H1 (cell line): ENCODE data around the gene KLHL5. TPM values are rescaled to one million over a fixed set of nuclear protein-coding genes. Genes with fewer than 3 reads are reported as not detected.

Source experiments
- CTCF ChIA-PET: fragments of 300-600 bp; sonication (Branson Sonifier 250); formaldehyde crosslinking; loops from one replicate; lab custom pipeline; 2021; ENCODE audit not compliant: partially characterized antibody; lab: Charles Lee
- POLR2A ChIA-PET: fragments of 300-600 bp; sonication (Branson Sonifier 250); formaldehyde crosslinking; loops from one replicate; lab custom pipeline; 2021; ENCODE audit warnings: inconsistent platforms; ENCODE audit not compliant: partially characterized antibody; lab: Charles Lee
- DNase-seq, 2 experiments: peaks; one replicate each; pipeline versions ENCODE4 v3.0.0 to v3.0.0-alpha.2; 2010 to 2022; ENCODE audit warnings: low spot score in 2 of 2, low read depth in 1 of 2, mixed read lengths in 1 of 2
- FAIRE-seq: peaks from 2 replicates; lab custom pipeline; 2011; peaks lifted over from hg19 to GRCh38; lab: Jason Lieb, UNC
- H2AFZ ChIP-seq: 2 replicates; pipeline ENCODE4 v1.8.1; 2012; ENCODE audit warnings: low read length, inconsistent platforms
- H2AK5ac ChIP-seq: 2 replicates; pipeline ENCODE4 v1.6.1; 2013; ENCODE audit warnings: low read depth, low read length
- H2BK120ac ChIP-seq: replicated peaks from 2 replicates; pipeline ENCODE3; 2013; ENCODE audit warnings: low read depth, low read length, inconsistent platforms
- H2BK12ac ChIP-seq: 2 replicates; pipeline ENCODE4 v1.6.1; 2013; ENCODE audit warnings: low read depth, low read length
- H2BK15ac ChIP-seq: 2 replicates; pipeline ENCODE4 v1.6.1; 2013; ENCODE audit warnings: low read length
- H2BK20ac ChIP-seq: 2 replicates; pipeline ENCODE4 v1.6.1; 2013; ENCODE audit warnings: low read length
- H2BK5ac ChIP-seq: 2 replicates; pipeline ENCODE4 v1.6.1; 2013; ENCODE audit warnings: low read depth, low read length
- H3K14ac ChIP-seq: 2 replicates; pipeline ENCODE4 v1.6.1; 2013; ENCODE audit warnings: inconsistent platforms; ENCODE audit not compliant: insufficient read length
- H3K18ac ChIP-seq: 2 replicates; pipeline ENCODE4 v1.6.1; 2013; ENCODE audit warnings: low read length; ENCODE audit errors: extremely low read depth
- H3K23ac ChIP-seq: 2 replicates; pipeline ENCODE4 v1.6.1; 2013; ENCODE audit warnings: inconsistent platforms; ENCODE audit not compliant: insufficient read length
- H3K23me2 ChIP-seq: 2 replicates; pipeline ENCODE4 v1.6.1; 2013; ENCODE audit warnings: low read depth, low read length
- H3K27ac ChIP-seq: 2 replicates; pipeline ENCODE4 v1.6.1; 2011; ENCODE audit warnings: low read depth, low read length, inconsistent platforms
- H3K27me3 ChIP-seq, 4 experiments: replicated peaks in 1 of 4; 1 replicate in 1 of 4; 2 replicates in 3 of 4; pipeline versions ENCODE4 v1.6.1 to v1.8.1; 2011 to 2013; ENCODE audit warnings: low read length in 3 of 4, mild to moderate bottlenecking in 3 of 4, inconsistent platforms in 2 of 4, mixed read lengths in 2 of 4, moderate library complexity in 1 of 4; ENCODE audit not compliant: control insufficient read depth in 3 of 4, insufficient read depth in 3 of 4; ENCODE audit errors: extremely low read depth in 1 of 4
- H3K36me3 ChIP-seq, 4 experiments: 2 replicates each; pipeline versions ENCODE4 v1.6.1 to v1.8.1; 2011 to 2013; ENCODE audit warnings: mild to moderate bottlenecking in 4 of 4, low read length in 3 of 4, moderate library complexity in 2 of 4, control low read depth in 1 of 4, inconsistent platforms in 1 of 4; ENCODE audit not compliant: insufficient read depth in 4 of 4, control insufficient read depth in 2 of 4
- H3K4ac ChIP-seq: replicated peaks from 2 replicates; pipeline ENCODE3; 2013; ENCODE audit warnings: low read length, low read depth, mixed read lengths, inconsistent platforms; ENCODE audit not compliant: insufficient read length
- H3K4me1 ChIP-seq, 4 experiments: replicated peaks in 1 of 4; 1 replicate in 1 of 4; 2 replicates in 3 of 4; pipeline versions ENCODE4 v1.6.1 to v1.8.1; 2011 to 2013; ENCODE audit warnings: low read length in 3 of 4, inconsistent platforms in 2 of 4, mixed read lengths in 1 of 4; ENCODE audit not compliant: insufficient read depth in 4 of 4, control insufficient read depth in 3 of 4
- H3K4me2 ChIP-seq, 2 experiments: 2 replicates each; pipeline versions ENCODE4 v1.6.1 to v1.8.1; 2011 to 2013; ENCODE audit warnings: low read depth in 2 of 2, low read length in 2 of 2, control low read depth in 1 of 2, inconsistent platforms in 1 of 2, mild to moderate bottlenecking in 1 of 2; ENCODE audit not compliant: insufficient read depth in 1 of 2
- H3K4me3 ChIP-seq, 4 experiments: fragments of 200-600, 300-600 bp in 1 of 4; sonication (generic), shearing (Covaris generic), sonication (Bioruptor Twin) in 1 of 4; 2 replicates each; pipeline versions ENCODE4 v1.5.1 to v1.8.1; 2011 to 2016; ENCODE audit warnings: low read length in 4 of 4, low read depth in 3 of 4, control low read depth in 2 of 4, inconsistent platforms in 2 of 4, mild to moderate bottlenecking in 2 of 4, mixed read lengths in 1 of 4, moderate library complexity in 1 of 4; ENCODE audit not compliant: insufficient read depth in 2 of 4; ENCODE audit errors: extremely low read depth in 1 of 4
- H3K56ac ChIP-seq: replicated peaks from 2 replicates; pipeline ENCODE3; 2013; ENCODE audit warnings: low read depth, mild to moderate bottlenecking, mixed read lengths, low read length, inconsistent platforms; ENCODE audit not compliant: insufficient read length
- H3K79me1 ChIP-seq: 2 replicates; pipeline ENCODE4 v1.6.1; 2013; ENCODE audit warnings: low read depth, low read length, control low read depth
- H3K79me2 ChIP-seq, 2 experiments: 2 replicates each; pipeline versions ENCODE4 v1.6.1 to v1.8.1; 2012 to 2013; ENCODE audit warnings: low read length in 2 of 2, mild to moderate bottlenecking in 2 of 2, inconsistent platforms in 1 of 2; ENCODE audit not compliant: insufficient read depth in 2 of 2, control insufficient read depth in 1 of 2
- H3K9ac ChIP-seq, 4 experiments: replicated peaks in 1 of 4; 1 replicate in 1 of 4; 2 replicates in 3 of 4; pipeline versions ENCODE4 v1.6.1 to v1.8.1; 2011 to 2013; ENCODE audit warnings: low read depth in 3 of 4, low read length in 3 of 4, control low read depth in 2 of 4, mild to moderate bottlenecking in 2 of 4, moderate library complexity in 2 of 4, inconsistent platforms in 1 of 4; ENCODE audit errors: extremely low read depth in 1 of 4
- H3K9me3 ChIP-seq, 2 experiments: 2 replicates each; pipeline versions ENCODE4 v1.6.1 to v1.8.1; 2012 to 2013; ENCODE audit warnings: mild to moderate bottlenecking in 2 of 2, moderate library complexity in 2 of 2, control low read depth in 1 of 2, inconsistent platforms in 1 of 2, low read depth in 1 of 2, low read length in 1 of 2, mixed read lengths in 1 of 2; ENCODE audit not compliant: insufficient read depth in 2 of 2
- H4K20me1 ChIP-seq, 2 experiments: replicated peaks in 1 of 2; 2 replicates each; pipeline versions ENCODE3 to v1.8.1; 2011 to 2013; ENCODE audit warnings: inconsistent platforms in 2 of 2, low read length in 2 of 2, mild to moderate bottlenecking in 1 of 2; ENCODE audit not compliant: insufficient read depth in 2 of 2, control insufficient read depth in 1 of 2
- H4K5ac ChIP-seq: 2 replicates; pipeline ENCODE4 v1.6.1; 2013; ENCODE audit warnings: low read length, low read depth, mixed read lengths, inconsistent platforms; ENCODE audit not compliant: insufficient read length
- H4K8ac ChIP-seq: 2 replicates; pipeline ENCODE4 v1.8.0; 2013; ENCODE audit warnings: mild to moderate bottlenecking, moderate library complexity, low read length, inconsistent platforms; ENCODE audit not compliant: insufficient read depth; ENCODE audit errors: extremely low read depth
- H4K91ac ChIP-seq: replicated peaks from 2 replicates; pipeline ENCODE3; 2013; ENCODE audit warnings: low read length, mixed read lengths, inconsistent platforms; ENCODE audit not compliant: insufficient read length
- KDM1A ChIP-seq: fragments of 200-600, 300-600 bp; sonication (generic); IDR thresholded peaks from 2 replicates; pipeline ENCODE4 v1.7.1; 2016; ENCODE audit warnings: mild to moderate bottlenecking, low read length, borderline replicate concordance
- POLR2A ChIP-seq, 2 experiments: IDR thresholded peaks; 1 replicate in 1 of 2; 2 replicates in 1 of 2; pipeline ENCODE4 v1.6.1; 2011; ENCODE audit warnings: low read depth in 2 of 2, low read length in 2 of 2, mild to moderate bottlenecking in 2 of 2; ENCODE audit errors: control extremely low read depth in 1 of 2
- POU5F1 ChIP-seq: IDR thresholded peaks from 2 replicates; pipeline ENCODE4 v1.6.1; 2011; ENCODE audit warnings: low read depth, mild to moderate bottlenecking, low read length, moderate library complexity
- SP4 ChIP-seq: IDR thresholded peaks from 2 replicates; pipeline ENCODE4 v1.6.1; 2012; ENCODE audit warnings: low read length, inconsistent platforms
- TEAD4 ChIP-seq: IDR thresholded peaks from 2 replicates; pipeline ENCODE4 v1.6.1; 2012; ENCODE audit warnings: low read depth, low read length, inconsistent platforms, mixed read lengths
- WGBS, 2 experiments: shearing (Covaris generic) in 1 of 2; methylation state at CpG; one replicate each; pipeline versions ENCODE4 v1.1.6 to v1.1.7; 2013 to 2015; ENCODE audit warnings: low lambda C conversion rate in 2 of 2, mixed read lengths in 2 of 2, inconsistent platforms in 1 of 2, low coverage in 1 of 2, missing lambda C conversion rate in 1 of 2; ENCODE audit not compliant: insufficient replicate concordance in 2 of 2, insufficient coverage in 1 of 2, insufficient read length in 1 of 2; ENCODE audit errors: extremely low coverage in 1 of 2, missing lambda C conversion rate in 1 of 2; 5-methylcytosine and 5-hydroxymethylcytosine counted together
- long read RNA-seq, 2 experiments: library from RNA in 1 of 2; library from capped mRNA in 1 of 2; stranded (forward); transcript quantifications; one replicate each; pipeline ENCODE4 v2.0.0, GENCODE V29; 2021; ENCODE audit warnings: inconsistent platforms in 1 of 2
- polyA minus RNA-seq, 3 experiments: library from RNA; depleted of rRNA, polyadenylated mRNA; stranded (reverse); fragments of >200 nt; gene quantifications; 1 replicate in 2 of 3; 2 replicates in 1 of 3; pipeline ENCODE4 v1.2.3, GENCODE V29; 2011
- polyA plus RNA-seq, 7 experiments: library from polyadenylated mRNA; depleted of rRNA in 3 of 7; stranded (reverse) in 5 of 7; unstranded in 2 of 7; fragments of >200 nt in 5 of 7; fragments of 200-250 nt in 2 of 7; gene quantifications; 1 replicate in 5 of 7; 2 replicates in 1 of 7; 4 replicates in 1 of 7; pipeline versions ENCODE4 v1.2.1 to v1.2.3, GENCODE V29; 2011 to 2013; ENCODE audit warnings: missing spikeins in 2 of 7, mixed read lengths in 2 of 7
- total RNA-seq: library from RNA; stranded (reverse); fragmentation: NEBNext Ultra II Directional; extraction: Animal tissue kit (Norgen Biotek cat#: 25700); gene quantifications from 2 replicates; pipeline ENCODE4 v1.2.1, GENCODE V29; 2021
- TF ChIP-seq, protein P1 (sequence below): IDR thresholded peaks from 2 replicates; pipeline ENCODE4 v1.6.1; 2011; ENCODE audit warnings: low read depth, mild to moderate bottlenecking, low read length; ENCODE audit not compliant: insufficient read depth

KLHL5 gene, protein sequence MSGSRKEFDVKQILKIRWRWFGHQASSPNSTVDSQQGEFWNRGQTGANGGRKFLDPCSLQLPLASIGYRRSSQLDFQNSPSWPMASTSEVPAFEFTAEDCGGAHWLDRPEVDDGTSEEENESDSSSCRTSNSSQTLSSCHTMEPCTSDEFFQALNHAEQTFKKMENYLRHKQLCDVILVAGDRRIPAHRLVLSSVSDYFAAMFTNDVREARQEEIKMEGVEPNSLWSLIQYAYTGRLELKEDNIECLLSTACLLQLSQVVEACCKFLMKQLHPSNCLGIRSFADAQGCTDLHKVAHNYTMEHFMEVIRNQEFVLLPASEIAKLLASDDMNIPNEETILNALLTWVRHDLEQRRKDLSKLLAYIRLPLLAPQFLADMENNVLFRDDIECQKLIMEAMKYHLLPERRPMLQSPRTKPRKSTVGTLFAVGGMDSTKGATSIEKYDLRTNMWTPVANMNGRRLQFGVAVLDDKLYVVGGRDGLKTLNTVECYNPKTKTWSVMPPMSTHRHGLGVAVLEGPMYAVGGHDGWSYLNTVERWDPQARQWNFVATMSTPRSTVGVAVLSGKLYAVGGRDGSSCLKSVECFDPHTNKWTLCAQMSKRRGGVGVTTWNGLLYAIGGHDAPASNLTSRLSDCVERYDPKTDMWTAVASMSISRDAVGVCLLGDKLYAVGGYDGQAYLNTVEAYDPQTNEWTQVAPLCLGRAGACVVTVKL
- total RNA-seq: 22.4 and 23.6 TPM in 2 replicates
- 8.8 and 13.0 TPM in 2 replicates for polyA plus RNA-seq (2011; rRNA removed)
- 15.5 TPM for polyA plus RNA-seq (2011; cell fraction: cytosol; rRNA removed)
- 12.6 TPM for polyA plus RNA-seq (2011; cell fraction: nucleus; rRNA removed)
- polyA plus RNA-seq (2012, experiment 1 of 2): 24.4 to 32.2 TPM (median 26.2 TPM) in 4 replicates
- polyA plus RNA-seq (2012, experiment 2 of 2): 2.4 TPM
- 11.5 TPM for polyA plus RNA-seq (2013, experiment 1 of 2)
- 10.5 TPM for polyA plus RNA-seq (2013, experiment 2 of 2)
- 38.4 and 54.9 TPM in 2 replicates for polyA minus RNA-seq (2011; rRNA and poly(A)+ RNA removed)
- 13.4 TPM for polyA minus RNA-seq (2011; cell fraction: cytosol; rRNA and poly(A)+ RNA removed)
- 51.1 TPM for polyA minus RNA-seq (2011; cell fraction: nucleus; rRNA and poly(A)+ RNA removed)
- long read RNA-seq, experiment 1, partial matches to known transcripts: 11 of 19 reads
- long read RNA-seq, experiment 1, other reads (novel, unspliced or antisense): 4 of 19 reads
- long read RNA-seq, experiment 2, partial matches to known transcripts: 7 of 7 reads
- long read RNA-seq, experiment 2, other reads (novel, unspliced or antisense): 0 of 7 reads

DNA sequence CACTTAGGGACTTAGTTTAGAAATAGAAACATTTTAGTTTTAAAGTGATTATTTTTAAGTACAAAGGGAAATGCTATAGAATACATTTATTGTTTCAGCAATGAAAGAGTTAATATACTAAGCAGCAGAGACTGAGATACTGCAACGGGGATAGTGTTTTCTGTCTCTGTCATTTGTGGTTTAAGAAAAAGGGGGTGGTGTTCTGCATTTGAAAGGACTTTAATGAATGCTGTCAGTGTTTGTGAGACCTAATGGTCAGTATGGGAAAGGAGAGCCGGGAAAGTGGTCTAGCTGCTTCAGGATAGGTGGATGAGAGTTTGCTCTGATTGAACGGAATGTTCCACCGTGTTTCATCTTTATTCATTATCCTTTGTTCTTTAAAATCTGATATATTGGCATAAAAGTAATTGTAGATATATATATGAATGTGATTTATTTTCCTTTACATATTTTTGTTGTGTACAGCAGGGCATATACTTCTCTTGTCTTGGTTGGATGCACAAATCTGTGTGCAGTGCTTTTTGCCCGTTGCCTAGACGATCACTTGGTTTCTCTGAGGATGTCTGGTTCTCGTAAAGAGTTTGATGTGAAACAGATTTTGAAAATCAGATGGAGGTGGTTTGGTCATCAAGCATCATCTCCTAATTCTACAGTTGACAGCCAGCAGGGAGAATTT, at the start of gene KLHL5:
KLHL5 (plus strand) TSS at position 139 of the 676 bp plus-strand sequence; CDS start at position 560, 421 bp downstream.
- DNase-seq: no peak
- FAIRE-seq: peak; percentile 81
- Histone ChIP-seq H3K4ac (no peak within 1 kb of the TSS), H4K20me1 (peaks cover 0 to 2% of the 10 kb centered on the region in 2 experiments), H2AFZ (no peak within 1 kb of the TSS), H2BK5ac (no peak within 1 kb of the TSS), H3K27me3 (no peaks in the 10 kb centered on the region), H2AK5ac (no peak within 1 kb of the TSS), H4K91ac (no peak within 1 kb of the TSS), H3K79me1 (no peaks in the 10 kb centered on the region), H3K4me2 (peak within 1 kb of the TSS; percentile 47 to 73), H3K4me1 (peaks cover 2 to 6% (median 6%) of the 10 kb centered on the region in 4 experiments; a peak in 3 of 7 replicates), H2BK20ac (no peak within 1 kb of the TSS), H3K18ac (no peak within 1 kb of the TSS), H3K56ac (no peak within 1 kb of the TSS), H3K9ac (no peak within 1 kb of the TSS), H3K23ac (no peak within 1 kb of the TSS), H2BK15ac (no peak within 1 kb of the TSS), H3K4me3 (peak within 1 kb of the TSS in 3 of 4 experiments; percentile 13 to 46 (median 16); a peak in 4 of 8 replicates), H2BK120ac (no peak within 1 kb of the TSS), H3K9me3 (no peaks in the 10 kb centered on the region), H4K8ac (no peak within 1 kb of the TSS; the same call in 1 of the 2 replicates), H3K36me3 (no peaks in the 10 kb centered on the region), H3K79me2 (peaks cover 0 to 6% of the 10 kb centered on the region in 2 experiments; a peak in 1 of 4 replicates), H2BK12ac (no peak within 1 kb of the TSS), H3K23me2 (no peaks in the 10 kb centered on the region), H3K14ac (no peak within 1 kb of the TSS), H4K5ac (no peak within 1 kb of the TSS), H3K27ac (no peak within 1 kb of the TSS)
- ChIA-PET POLR2A (interaction anchor here (1.0 kb wide), 1 partner anchor 18 kb away, joined by 3 read pairs; no protein-coding TSS in a partner anchor), CTCF (interaction anchor here (0.5 to 1.1 kb wide), 3 partner anchors 19 to 173 kb away, joined by 3 to 6 read pairs (median 4); no protein-coding TSS in a partner anchor)
- 41% methylated on average over 7 of the region's 7 CpGs; no CpG with 5 or more reads in 1 of the 2 experiments for WGBS, 2 experiments
- TF ChIP-seq, protein P1, sequence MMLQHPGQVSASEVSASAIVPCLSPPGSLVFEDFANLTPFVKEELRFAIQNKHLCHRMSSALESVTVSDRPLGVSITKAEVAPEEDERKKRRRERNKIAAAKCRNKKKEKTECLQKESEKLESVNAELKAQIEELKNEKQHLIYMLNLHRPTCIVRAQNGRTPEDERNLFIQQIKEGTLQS: no peak
- TF ChIP-seq POLR2A (IDR thresholded peaks at IDR 0.05; ENCODE audit: control extremely low read depth in 1 of 2, low read depth in 2 of 2, low read length in 2 of 2): no peak
- TF ChIP-seq POU5F1: 0 out of 2 replicates have a peak, but pooled peaks have one; percentile 32
- TF ChIP-seq SP4: no peak
- no peak for TF ChIP-seq KDM1A
- no peak for TF ChIP-seq TEAD4
